Activated naive CD4-positive, alpha-beta T cell treated with anti-CD3 and anti-CD28 coated beads, Interleukin-2, amount 50 U/mL, for 24 hours (primary cell): ENCODE data around the gene LYZL2.
"Not testable (repeated sequence)": the region's sequence is repeated elsewhere in the genome, so short reads cannot be mapped to it uniquely, and the experiment has no call there.

Experiments used
- H3K27ac Mint-ChIP-seq: one replicate; pipeline ENCODE4 v1.8.0; 2021; ENCODE audit warnings: mild to moderate bottlenecking, mixed read lengths
- H3K27me3 Mint-ChIP-seq: one replicate; pipeline ENCODE4 v1.8.0; 2021; ENCODE audit warnings: mixed read lengths
- H3K36me3 Mint-ChIP-seq: one replicate; pipeline ENCODE4 v1.8.0; 2021; ENCODE audit warnings: mixed read lengths
- H3K4me1 Mint-ChIP-seq: one replicate; pipeline ENCODE4 v1.8.0; 2021; ENCODE audit warnings: mixed read lengths
- H3K4me3 Mint-ChIP-seq: one replicate; pipeline ENCODE4 v1.8.0; 2021; ENCODE audit warnings: mild to moderate bottlenecking, mixed read lengths
- H3K9me3 Mint-ChIP-seq: one replicate; pipeline ENCODE4 v1.8.0; 2021; ENCODE audit warnings: mixed read lengths

Gene LYZL2

GRCh38 chr10:30629653-30630052, at the start of gene LYZL2:
Gene LYZL2, minus strand, starts transcription at chr10:30629753. Its CDS starts 2,838 bp downstream, at chr10:30626915.
- no peaks in the 10 kb centered on the region for H3K9me3 Mint-ChIP-seq
- H3K36me3 Mint-ChIP-seq = no peaks in the 10 kb centered on the region
- no peaks in the 10 kb centered on the region for H3K4me1 Mint-ChIP-seq
- no peak within 1 kb of the TSS for H3K4me3 Mint-ChIP-seq
- peaks cover 12% of the 10 kb centered on the region for H3K27me3 Mint-ChIP-seq
- H3K27ac Mint-ChIP-seq = no peak within 1 kb of the TSS

- not testable (repeated sequence) for H3K27ac Mint-ChIP-seq, H3K4me1 Mint-ChIP-seq, H3K36me3 Mint-ChIP-seq, H3K4me3 Mint-ChIP-seq, H3K9me3 Mint-ChIP-seq, H3K27me3 Mint-ChIP-seq
Measured at GRCh38 chr10:30677616-30678015, 48.1 kb upstream of the LYZL2 start.

GRCh38 chr10:30677146-30677545, 47.6 kb upstream of the LYZL2 start:
- H3K36me3 Mint-ChIP-seq, H3K9me3 Mint-ChIP-seq, H3K27me3 Mint-ChIP-seq: not testable (repeated sequence)

GRCh38 chr10:30675791-30676718, 46.5 kb upstream of the LYZL2 start:
- Mint-ChIP-seq H3K4me3 (no peak overlapping the region), H3K27me3 (peaks cover 2% of the 10 kb centered on the region), H3K27ac (no peak overlapping the region), H3K36me3 (no peaks in the 10 kb centered on the region), H3K4me1 (peaks cover 2% of the 10 kb centered on the region), H3K9me3 (no peaks in the 10 kb centered on the region)

More at GRCh38 chr10:30677146-30677545, 47.6 kb upstream of the LYZL2 start:
- H3K27ac Mint-ChIP-seq, H3K4me3 Mint-ChIP-seq, H3K4me1 Mint-ChIP-seq: not testable (repeated sequence)

GRCh38 chr10:30674796-30675195, 45.2 kb upstream of the LYZL2 start:
- no peaks in the 10 kb centered on the region for H3K9me3 Mint-ChIP-seq
- H3K36me3 Mint-ChIP-seq = no peaks in the 10 kb centered on the region
- H3K4me1 Mint-ChIP-seq = peaks cover 9% of the 10 kb centered on the region
- peaks cover 5% of the 10 kb centered on the region for H3K27me3 Mint-ChIP-seq
- no peak overlapping the region for H3K4me3 Mint-ChIP-seq
- H3K27ac Mint-ChIP-seq = no peak overlapping the region

- H3K9me3 Mint-ChIP-seq, H3K4me3 Mint-ChIP-seq, H3K27ac Mint-ChIP-seq, H3K4me1 Mint-ChIP-seq, H3K36me3 Mint-ChIP-seq, H3K27me3 Mint-ChIP-seq: not testable (repeated sequence)
Measured at GRCh38 chr10:30673262-30673661, 43.7 kb upstream of the LYZL2 start.

- H3K27me3 Mint-ChIP-seq, H3K4me3 Mint-ChIP-seq: not testable (repeated sequence)
Measured at GRCh38 chr10:30672338-30672737, 42.8 kb upstream of the LYZL2 start.

GRCh38 chr10:30671026-30671616, 41.6 kb upstream of the LYZL2 start:
- peak overlapping the region; percentile 75 for H3K4me3 Mint-ChIP-seq
- no peaks in the 10 kb centered on the region for H3K36me3 Mint-ChIP-seq
- H3K4me1 Mint-ChIP-seq = peaks cover 9% of the 10 kb centered on the region
- no peaks in the 10 kb centered on the region for H3K9me3 Mint-ChIP-seq
- H3K27ac Mint-ChIP-seq = no peak overlapping the region
- H3K27me3 Mint-ChIP-seq = peaks cover 5% of the 10 kb centered on the region

More at GRCh38 chr10:30672338-30672737, 42.8 kb upstream of the LYZL2 start:
- H3K9me3 Mint-ChIP-seq, H3K27ac Mint-ChIP-seq, H3K36me3 Mint-ChIP-seq, H3K4me1 Mint-ChIP-seq: not testable (repeated sequence)

- not testable (repeated sequence) for H3K27ac Mint-ChIP-seq, H3K4me1 Mint-ChIP-seq, H3K27me3 Mint-ChIP-seq, H3K4me3 Mint-ChIP-seq, H3K36me3 Mint-ChIP-seq, H3K9me3 Mint-ChIP-seq
Measured at GRCh38 chr10:30667982-30668381, 38.4 kb upstream of the LYZL2 start.

GRCh38 chr10:30663403-30663802, 33.9 kb upstream of the LYZL2 start:
- not testable (repeated sequence) for H3K9me3 Mint-ChIP-seq, H3K4me3 Mint-ChIP-seq, H3K4me1 Mint-ChIP-seq, H3K27ac Mint-ChIP-seq, H3K36me3 Mint-ChIP-seq
- peaks cover 14% of the 10 kb centered on the region for H3K27me3 Mint-ChIP-seq

GRCh38 chr10:30662814-30663213, 33.3 kb upstream of the LYZL2 start:
- H3K4me3 Mint-ChIP-seq = no peak overlapping the region
- H3K4me1 Mint-ChIP-seq = no peaks in the 10 kb centered on the region
- H3K27me3 Mint-ChIP-seq = peaks cover 17% of the 10 kb centered on the region
- H3K36me3 Mint-ChIP-seq = no peaks in the 10 kb centered on the region
- no peaks in the 10 kb centered on the region for H3K9me3 Mint-ChIP-seq
- H3K27ac Mint-ChIP-seq = no peak overlapping the region

- peaks cover 22% of the 10 kb centered on the region for H3K27me3 Mint-ChIP-seq
- H3K36me3 Mint-ChIP-seq, H3K9me3 Mint-ChIP-seq, H3K4me1 Mint-ChIP-seq, H3K27ac Mint-ChIP-seq, H3K4me3 Mint-ChIP-seq: not testable (repeated sequence)
Measured at GRCh38 chr10:30660314-30660713, 30.8 kb upstream of the LYZL2 start.

GRCh38 chr10:30656233-30656632, 26.7 kb upstream of the LYZL2 start:
- no peak overlapping the region for H3K27ac Mint-ChIP-seq
- H3K27me3 Mint-ChIP-seq = peaks cover 21% of the 10 kb centered on the region
- no peaks in the 10 kb centered on the region for H3K36me3 Mint-ChIP-seq
- H3K4me1 Mint-ChIP-seq = no peaks in the 10 kb centered on the region
- no peaks in the 10 kb centered on the region for H3K9me3 Mint-ChIP-seq
- H3K4me3 Mint-ChIP-seq = no peak overlapping the region

GRCh38 chr10:30655001-30655400, 25.4 kb upstream of the LYZL2 start:
- H3K27ac Mint-ChIP-seq, H3K4me1 Mint-ChIP-seq, H3K9me3 Mint-ChIP-seq, H3K4me3 Mint-ChIP-seq, H3K36me3 Mint-ChIP-seq: not testable (repeated sequence)
- H3K27me3 Mint-ChIP-seq = peaks cover 22% of the 10 kb centered on the region

GRCh38 chr10:30651470-30652397, 22.2 kb upstream of the LYZL2 start:
- not testable (repeated sequence) for H3K36me3 Mint-ChIP-seq, H3K4me1 Mint-ChIP-seq, H3K9me3 Mint-ChIP-seq, H3K27ac Mint-ChIP-seq, H3K4me3 Mint-ChIP-seq
- H3K27me3 Mint-ChIP-seq = peaks cover 16% of the 10 kb centered on the region

GRCh38 chr10:30647089-30647488, 17.5 kb upstream of the LYZL2 start:
- no peak overlapping the region for H3K27ac Mint-ChIP-seq
- H3K4me3 Mint-ChIP-seq = no peak overlapping the region
- no peaks in the 10 kb centered on the region for H3K36me3 Mint-ChIP-seq
- peaks cover 23% of the 10 kb centered on the region for H3K27me3 Mint-ChIP-seq
- no peaks in the 10 kb centered on the region for H3K9me3 Mint-ChIP-seq
- peaks cover 3% of the 10 kb centered on the region for H3K4me1 Mint-ChIP-seq
